HG03442 (cell line): ENCODE results near the gene RASGRF2.

Source experiments
- ATAC-seq: cut with Tn5 transposase; IDR thresholded peaks from one replicate; pipeline ENCODE4 v1.9.1; 2021; ENCODE audit warnings: mild to moderate bottlenecking, moderate library complexity; ENCODE audit not compliant: unreplicated experiment

Gene RASGRF2, protein sequence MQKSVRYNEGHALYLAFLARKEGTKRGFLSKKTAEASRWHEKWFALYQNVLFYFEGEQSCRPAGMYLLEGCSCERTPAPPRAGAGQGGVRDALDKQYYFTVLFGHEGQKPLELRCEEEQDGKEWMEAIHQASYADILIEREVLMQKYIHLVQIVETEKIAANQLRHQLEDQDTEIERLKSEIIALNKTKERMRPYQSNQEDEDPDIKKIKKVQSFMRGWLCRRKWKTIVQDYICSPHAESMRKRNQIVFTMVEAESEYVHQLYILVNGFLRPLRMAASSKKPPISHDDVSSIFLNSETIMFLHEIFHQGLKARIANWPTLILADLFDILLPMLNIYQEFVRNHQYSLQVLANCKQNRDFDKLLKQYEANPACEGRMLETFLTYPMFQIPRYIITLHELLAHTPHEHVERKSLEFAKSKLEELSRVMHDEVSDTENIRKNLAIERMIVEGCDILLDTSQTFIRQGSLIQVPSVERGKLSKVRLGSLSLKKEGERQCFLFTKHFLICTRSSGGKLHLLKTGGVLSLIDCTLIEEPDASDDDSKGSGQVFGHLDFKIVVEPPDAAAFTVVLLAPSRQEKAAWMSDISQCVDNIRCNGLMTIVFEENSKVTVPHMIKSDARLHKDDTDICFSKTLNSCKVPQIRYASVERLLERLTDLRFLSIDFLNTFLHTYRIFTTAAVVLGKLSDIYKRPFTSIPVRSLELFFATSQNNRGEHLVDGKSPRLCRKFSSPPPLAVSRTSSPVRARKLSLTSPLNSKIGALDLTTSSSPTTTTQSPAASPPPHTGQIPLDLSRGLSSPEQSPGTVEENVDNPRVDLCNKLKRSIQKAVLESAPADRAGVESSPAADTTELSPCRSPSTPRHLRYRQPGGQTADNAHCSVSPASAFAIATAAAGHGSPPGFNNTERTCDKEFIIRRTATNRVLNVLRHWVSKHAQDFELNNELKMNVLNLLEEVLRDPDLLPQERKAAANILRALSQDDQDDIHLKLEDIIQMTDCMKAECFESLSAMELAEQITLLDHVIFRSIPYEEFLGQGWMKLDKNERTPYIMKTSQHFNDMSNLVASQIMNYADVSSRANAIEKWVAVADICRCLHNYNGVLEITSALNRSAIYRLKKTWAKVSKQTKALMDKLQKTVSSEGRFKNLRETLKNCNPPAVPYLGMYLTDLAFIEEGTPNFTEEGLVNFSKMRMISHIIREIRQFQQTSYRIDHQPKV (N-terminal part only)

DNA sequence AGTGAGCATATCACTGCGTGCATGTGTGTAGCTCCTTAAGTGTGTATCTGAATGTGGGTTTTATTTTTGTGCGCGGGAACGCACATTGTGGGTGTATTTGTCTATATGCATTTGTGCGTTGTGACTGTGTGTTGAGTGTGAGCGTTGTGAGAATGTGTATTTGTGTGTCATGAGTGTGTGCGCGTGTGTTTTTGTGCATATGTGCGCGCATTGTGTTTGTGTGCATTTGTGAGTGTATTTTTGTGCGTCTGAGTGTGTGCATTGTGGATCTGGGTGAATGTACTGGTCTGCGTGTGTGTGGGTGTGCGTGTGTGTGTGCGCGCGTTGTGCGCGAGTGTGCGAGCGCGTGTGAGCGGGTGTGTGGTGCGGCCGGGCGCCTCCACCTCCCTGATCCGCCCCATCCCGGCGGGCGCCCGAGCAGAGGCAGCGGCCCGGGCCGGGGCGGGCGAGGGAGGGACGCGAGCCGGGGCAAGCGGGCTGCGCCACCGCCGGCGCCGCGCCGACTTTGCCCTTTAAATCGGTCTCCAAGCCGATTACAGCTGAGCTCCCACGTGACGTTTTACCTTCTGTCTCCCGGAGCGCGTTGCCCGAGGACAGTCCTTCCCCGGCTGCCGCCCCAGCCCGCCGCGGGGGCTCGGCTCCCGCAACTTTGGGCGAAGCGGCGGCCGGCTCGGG lies at the start of gene RASGRF2:
RASGRF2 (plus strand) TSS at position 596 of the 675 bp plus-strand sequence. CDS start 376 bp downstream, outside the sequence.
- ATAC-seq: no peak

DNA sequence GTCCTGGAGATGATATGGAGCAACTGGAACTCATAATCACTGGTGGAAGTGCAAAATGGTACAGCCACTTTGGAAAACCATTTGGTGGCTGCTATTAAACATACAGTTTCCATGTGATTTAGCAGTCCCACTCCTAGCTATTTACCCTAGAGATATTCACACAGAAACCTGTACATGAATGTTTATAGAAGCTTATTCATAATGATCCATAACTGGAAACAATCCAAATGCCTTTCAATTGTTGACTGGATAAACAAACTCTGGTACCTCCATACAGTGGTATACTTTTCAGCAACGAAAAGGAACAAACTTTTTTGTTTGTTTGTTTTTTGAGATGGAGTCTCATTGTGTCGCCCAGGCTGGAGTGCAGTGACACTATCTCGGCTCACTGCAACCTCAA lies 47.7 kb upstream of the RASGRF2 start:
- no peak for ATAC-seq

DNA sequence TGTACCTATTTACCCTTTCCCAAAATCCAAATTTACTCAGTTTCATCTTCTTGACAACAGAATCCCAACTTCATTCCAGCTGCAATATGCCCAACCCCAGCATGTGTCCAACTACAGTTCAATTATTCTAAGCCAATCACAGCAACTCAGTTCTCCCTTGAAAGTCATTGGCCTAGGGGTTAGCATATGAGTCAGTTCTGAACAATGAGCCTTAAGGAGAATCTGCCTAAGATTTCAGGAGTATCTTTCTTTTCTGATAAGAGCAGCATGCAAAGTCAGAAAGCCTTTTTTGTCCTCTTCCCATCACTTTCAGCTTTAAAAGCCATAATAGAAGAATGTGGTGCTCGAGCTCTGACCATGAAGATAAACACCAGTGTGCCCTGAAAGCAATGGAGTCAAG lies 44.4 kb upstream of the RASGRF2 start:
- ATAC-seq: no peak

DNA sequence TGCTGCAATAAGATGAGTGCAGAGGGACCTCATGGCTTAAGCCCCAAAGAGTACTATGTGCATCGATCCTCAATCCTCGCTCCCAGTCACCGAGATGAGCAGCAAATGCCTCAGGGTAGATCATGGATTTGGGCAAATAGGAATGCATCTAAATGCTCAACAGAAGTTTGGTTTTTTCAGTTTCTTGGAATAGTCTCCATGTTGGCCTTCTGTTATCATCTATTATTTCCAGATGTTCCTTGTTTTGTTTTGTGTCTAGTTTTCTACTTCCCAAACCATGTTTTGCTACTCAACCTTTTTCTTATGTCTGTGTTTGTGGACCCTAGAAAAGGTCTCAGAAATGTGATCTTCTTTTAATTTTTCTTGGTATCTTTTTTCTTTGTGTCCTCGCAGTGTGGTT lies 43.5 kb upstream of the RASGRF2 start:
- no peak for ATAC-seq

DNA sequence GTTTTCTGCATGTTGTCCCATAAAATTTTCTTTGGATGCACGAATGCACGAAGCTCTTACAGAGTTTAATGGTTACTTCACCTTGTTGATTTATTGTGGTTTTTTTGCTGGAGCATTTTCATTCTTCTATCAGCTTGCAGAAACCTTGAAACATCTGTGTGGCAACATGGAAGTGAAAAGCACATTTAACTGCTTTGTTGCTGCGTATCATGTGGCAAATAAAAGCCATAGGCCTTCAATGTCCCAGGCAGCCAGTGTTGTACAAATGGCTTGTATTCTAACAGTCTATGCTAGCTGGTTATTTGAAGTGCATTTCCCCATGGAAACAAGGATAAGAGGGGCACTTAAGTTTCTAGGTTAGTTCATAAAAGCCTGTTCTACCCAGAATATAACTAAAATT lies 42.5 kb upstream of the RASGRF2 start:
- no peak for ATAC-seq

DNA sequence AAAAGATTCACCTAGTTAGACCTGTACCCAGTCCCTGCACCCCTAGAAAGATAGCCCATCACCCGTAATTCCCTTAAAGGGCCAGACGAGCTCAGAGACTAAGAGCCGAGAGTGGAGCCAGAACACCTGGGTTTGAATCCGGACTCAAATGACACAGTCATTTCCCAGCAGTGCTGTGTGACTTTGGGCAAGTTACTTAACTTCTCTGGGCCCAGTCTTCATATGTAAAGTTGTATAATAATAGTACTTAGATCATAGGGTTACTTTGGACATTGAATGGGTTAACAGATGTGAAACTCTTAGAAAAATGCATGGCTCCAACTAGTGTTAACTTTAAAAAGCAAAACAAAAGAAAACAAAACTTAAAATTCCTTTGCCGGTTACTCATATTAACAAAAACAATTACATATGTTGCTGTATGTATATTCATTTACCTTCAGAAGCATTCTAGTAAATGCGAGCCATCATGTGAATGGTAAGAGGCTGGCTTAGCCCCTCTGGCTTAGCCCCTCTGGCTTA lies 40.4 kb upstream of the RASGRF2 start:
- ATAC-seq: no peak

DNA sequence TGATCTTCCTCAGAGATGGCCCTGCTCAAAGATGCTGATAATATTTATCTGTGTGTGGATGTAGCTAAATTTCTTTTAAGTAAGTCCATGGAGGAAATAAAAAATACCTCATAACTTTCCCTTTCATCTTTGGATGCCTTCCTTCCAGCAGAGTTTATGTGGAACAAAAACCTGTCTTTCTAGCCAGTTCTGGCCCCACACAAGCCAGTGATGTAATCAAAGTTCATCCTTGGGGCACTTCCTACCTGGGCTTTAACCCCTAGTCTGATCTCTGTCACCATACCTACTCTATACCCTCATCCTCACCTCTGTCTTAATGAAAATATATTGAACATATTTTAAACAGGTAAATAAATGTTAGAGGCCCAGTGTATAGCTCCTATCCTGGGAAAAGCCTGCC lies 39.8 kb upstream of the RASGRF2 start:
- no peak for ATAC-seq

DNA sequence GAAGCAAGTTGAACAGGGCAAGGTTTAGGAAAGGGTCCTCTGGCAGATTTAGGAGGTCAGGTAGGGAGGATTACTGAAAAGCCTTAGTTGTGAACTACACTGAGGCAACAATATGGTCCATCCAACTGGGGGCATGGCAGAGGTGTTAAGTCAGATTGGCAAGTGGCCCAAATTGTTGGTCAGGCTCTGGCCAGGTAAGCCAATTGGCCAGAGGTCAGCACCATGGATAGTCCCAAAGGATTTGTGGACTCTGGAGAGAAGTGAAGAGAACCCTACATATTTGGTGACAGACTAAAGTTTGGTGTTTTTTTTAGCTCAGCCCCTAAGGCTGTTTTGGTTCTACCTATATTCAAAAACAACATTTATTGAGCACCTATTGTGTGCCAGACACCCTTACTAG lies 39.1 kb upstream of the RASGRF2 start:
- no peak for ATAC-seq

DNA sequence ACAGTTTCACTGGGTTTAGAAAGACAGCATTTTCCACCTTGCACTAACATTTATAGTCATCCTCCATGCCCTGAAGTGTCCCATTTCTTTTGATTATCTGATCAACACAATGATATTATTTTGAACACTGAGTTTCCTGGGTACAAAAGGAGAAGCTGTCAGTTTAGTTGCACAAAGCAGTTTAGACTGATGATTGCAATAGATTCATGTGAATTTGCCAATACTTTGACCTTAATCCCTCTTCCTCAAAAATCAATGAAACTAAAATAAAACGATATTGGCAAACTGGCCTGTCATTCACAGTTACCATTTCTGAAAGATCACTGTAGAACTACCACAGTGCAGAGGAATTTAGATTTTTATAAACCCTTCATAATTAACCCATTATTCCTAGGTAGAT lies 34.2 kb upstream of the RASGRF2 start:
- ATAC-seq: no peak

DNA sequence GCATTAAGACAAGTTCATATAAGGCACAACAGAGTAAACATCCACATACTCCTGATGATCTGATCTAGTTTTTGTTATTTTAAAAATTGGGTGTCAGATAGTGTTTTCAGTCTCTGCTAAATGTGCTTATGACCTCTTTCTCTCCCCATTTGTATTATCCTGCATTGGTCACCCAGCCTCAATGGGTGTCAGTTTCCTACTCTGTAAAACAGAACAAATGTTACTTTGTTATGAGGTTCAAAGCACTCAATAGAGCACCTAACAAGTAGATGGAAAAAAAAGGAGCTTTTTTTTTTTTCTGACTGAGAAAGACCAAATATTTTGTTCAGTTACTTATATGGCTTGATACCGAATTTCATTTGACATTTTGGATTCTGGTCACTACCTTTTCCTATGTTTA lies 33.6 kb upstream of the RASGRF2 start:
- no peak for ATAC-seq

DNA sequence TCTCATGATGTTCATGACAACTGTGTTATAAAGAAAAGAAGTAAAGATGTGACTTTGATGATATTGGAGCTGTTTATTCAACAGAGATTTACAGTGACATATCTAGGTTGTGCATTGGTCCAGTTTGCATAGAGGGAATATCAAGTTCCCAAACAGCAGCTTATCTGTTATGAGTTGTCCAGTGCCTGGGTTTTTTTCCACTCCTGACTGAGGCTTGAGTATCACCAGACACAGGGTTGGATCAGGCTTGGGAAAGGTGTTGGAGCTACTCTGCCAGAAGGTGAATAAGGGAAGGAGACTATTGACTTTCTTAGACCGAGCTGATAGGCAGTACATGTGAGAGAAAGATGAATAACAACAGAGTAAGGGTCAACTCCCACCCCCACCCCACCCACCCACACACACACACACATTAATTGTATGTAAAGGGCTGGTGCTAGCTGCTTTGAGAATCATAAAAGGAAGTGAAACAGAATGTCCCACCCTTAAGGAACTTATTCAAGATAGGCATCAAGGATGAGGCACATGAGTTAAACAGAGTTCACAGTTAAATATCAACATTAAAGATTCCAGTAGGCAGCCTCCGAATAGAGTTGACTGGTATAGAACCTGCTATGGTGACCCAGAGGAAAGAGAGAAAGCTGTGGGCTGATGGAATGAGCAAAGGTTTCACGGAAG lies 33.0 kb upstream of the RASGRF2 start:
- no peak for ATAC-seq

DNA sequence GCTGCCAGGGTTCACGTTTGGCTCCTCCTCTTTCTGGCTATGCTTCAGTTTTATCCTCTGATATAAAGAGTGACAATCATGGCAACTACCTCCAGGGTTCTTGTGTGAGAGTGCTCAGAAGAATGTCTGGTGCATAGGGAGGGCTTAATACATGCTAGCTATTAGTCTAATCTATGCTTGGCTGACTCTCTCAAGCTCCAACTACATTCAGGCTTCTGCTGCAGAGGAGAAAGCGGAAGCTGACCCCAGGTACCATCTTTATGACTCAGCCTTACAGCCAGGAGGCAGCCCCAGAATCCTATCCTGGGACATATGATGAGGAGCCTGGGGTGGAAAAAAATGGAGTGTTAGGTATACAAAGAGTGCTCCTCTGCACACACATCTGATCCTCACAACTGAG lies 32.1 kb upstream of the RASGRF2 start:
- ATAC-seq: no peak

DNA sequence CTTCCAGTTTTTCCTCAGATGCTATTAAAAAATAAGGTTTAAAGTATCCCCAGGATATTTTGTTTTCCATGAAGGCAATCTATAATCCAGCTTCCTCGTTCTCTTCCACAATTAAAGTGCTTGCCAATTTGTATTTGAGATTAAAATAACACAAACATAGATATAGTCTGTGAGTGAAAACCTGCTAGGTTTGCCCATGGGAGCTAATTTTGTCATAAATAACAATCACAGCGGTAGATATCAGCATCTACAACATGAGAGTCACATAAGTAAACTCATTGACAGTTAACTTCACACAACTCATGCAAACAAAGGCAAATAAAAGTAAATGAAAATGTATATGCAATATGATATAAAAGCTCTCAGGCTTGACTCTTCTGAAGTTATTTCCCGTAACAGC lies 29.2 kb upstream of the RASGRF2 start:
- ATAC-seq: no peak

DNA sequence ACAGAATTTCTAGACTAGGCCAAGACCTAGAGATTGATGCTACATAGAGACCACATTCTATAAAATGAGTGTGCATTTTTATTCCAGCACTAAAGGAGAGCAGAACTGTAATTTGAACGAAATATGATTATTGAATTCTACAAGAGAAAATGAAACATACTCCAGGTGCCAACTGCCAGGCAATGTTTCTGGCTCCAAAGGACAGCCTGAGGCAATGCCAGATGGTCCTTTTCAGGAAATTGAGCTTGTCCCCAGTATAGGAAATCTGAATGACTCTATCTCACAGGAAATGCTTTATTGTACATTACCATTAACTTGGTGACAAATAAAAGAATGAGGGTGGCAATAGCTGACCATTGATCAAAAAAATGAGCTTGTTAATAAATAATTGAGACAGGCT lies 28.8 kb upstream of the RASGRF2 start:
- ATAC-seq: no peak

DNA sequence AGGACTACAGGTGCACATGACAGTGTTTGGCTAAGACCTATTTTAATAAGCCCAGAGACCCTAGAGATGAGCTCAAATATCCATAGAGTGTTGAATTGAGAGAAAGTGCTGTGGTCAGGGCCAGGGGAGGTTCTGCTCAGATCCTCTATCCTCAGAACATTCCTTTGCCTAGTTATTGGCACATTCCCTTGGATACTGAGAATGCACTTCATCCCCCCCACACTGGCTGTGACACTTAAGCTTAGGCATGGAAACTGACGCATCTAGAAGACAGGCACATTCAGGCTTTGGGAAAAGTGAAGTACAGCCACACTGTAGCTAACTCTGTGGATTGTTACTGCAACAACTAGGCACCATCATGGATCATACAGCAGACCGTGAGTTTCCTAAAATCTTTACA lies 27.1 kb upstream of the RASGRF2 start:
- ATAC-seq: no peak

DNA sequence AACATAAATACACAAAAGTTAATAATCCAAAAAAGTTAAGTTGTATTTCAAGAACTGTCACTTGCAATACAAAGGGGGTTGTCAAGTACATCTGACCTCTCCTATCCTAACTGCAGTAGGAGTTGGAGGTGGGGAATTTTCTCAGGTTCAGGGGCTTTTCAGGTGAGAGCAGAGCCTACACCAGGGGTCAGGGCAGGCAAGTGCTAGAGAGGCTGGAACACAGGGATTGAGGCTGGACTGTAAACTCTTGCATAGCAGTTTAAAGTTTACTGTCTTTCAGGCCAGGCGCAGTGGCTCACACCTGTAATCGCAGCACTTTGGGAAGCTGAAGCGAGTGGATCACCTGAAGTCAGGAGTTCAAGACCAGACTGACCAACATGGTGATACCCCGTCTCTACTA lies 25.4 kb upstream of the RASGRF2 start:
- ATAC-seq: no peak

DNA sequence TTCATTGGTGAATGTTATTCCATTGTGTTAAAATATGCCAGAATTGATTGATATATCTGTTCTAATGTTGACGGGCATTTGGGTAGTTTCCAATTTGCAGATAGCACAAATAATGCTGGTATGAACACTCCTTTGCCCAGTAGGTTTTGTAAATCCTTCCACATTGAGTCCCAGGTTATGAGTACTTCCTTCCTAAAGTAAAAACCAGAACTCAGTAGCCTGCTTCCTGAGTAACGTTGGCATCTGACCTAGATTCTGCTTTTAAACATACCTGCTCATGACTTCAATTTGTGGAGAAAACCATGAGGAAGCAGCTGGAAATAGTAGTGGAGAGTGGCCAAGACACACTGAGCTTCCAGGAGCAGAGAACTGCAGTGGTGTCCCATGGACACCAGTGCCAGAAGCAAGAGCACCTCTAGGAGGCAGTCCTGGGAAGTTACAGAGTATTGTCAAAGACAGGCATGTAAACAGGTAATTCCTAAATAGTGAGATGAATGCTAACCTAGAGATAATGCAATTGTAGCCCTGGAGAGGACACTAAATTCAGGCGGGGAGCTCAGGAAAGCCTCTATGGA lies 24.3 kb upstream of the RASGRF2 start:
- no peak for ATAC-seq

DNA sequence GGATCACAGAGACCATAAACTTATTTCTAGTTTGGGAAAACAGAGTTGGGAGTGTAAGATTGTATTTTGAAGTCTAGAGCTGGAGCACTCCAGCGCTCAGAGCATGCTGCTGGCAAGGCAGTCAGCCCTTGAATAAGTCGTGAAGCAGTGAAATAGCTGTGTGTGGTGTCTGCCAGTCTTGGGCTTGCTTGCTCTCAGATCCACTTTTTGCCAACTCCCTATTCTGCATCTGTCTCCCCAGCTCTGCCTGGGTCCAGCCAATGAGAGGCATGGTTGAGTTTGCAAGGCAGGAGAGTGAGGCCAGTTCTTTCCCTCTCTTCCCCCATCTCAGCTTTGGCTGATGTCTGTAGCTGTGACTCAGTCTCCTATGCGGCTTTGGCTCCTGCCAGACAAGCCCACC lies 23.3 kb upstream of the RASGRF2 start:
- no peak for ATAC-seq

DNA sequence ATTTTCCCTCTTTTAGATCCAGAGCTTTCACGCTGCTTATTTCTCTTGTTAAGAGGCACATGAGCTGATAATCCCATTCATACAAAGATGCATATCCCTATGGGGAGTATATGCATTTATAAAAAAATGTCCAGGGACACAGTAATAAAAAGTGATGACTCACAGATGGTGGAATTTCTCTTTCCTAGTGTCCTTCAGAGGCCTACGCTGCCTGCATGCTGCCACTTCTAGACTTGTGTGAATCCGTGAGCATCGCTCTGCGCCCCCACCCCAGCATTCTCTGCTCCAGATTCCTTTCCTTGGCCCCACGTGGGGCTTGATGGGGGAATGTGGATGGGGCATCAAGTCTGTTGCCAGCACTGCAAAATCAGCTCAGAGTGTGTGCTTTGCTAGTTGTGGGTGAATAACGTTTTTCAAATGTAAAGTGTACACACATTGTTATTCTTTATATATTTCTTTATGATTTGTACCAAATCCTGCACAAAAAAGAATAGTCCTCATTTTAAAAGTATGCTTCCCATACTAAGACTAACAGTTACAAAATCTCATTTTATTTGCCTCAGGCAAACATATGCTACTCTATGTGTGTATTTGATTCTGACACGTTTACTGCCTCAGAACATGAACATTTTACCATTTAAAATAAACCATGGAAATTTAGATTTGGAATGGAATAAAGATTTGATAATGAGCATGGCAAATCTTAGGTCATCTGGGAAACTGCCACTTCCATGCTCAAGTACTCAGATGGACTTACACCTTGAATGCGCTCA lies 22.4 kb upstream of the RASGRF2 start:
- ATAC-seq: no peak
